Activated gamma-delta T cell treated with anti-CD3 and anti-CD28 coated beads, Interleukin-2, amount 50 U/mL, for 16 hours (primary cell): ENCODE results near the gene ANGPTL8.

ENCODE experiments used
- DNase-seq: peaks from one replicate; pipeline ENCODE4 v3.0.0-alpha.2; 2020; ENCODE audit warnings: low read depth

Gene ANGPTL8

GRCh38 chr19:11261431-11261970, 22.1 kb downstream of the ANGPTL8 start:
- no peak for DNase-seq

DNA sequence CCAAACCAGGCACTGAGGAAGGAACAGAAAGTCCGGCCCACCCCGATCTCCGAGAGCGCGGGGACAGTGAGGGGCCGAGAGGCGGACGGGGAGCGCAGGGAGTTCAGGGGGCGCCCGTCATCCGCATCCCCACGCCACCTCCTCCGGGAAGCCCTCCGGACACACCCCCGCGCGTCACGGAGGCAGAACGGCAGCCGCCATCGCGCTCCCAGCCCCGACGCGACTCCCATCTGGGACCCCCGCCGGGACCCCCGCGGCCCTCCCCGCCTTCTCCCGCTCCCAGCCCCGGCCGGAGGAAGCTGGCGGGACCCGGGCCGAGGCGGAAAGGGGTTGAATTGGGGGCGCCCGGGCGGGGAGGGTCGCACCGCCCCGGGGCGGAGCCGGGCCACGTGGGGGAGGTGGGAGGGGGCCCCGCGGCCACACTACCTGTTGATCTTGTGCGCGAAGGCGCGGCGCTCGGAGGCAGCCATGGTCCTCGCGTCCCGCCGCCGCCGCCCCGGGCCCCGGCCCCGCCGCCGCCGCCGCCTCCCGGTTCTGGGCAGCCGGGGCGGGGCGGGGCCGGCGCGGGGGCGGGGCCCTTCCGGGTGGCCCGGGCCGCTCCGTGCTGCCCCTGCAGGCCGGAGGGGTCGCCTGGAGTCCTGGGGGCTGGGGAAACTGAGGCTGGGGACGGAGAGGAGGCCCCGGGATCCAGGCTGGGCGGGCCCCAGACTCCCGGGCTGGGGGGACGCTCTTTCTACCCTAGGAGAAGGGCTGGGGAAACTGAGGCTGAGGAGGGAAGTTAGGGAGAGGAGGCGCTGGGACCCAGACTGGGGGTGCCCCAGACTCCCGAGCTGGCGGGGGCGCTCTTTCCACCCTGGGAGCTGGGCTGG, 22.8 kb downstream of the ANGPTL8 start, which contains the start of gene DOCK6:
Gene DOCK6 (minus strand): TSS at position 554 of the 869 bp plus-strand sequence. CDS start 84 bp downstream, at position 470.
- no peak for DNase-seq

- no peak for DNase-seq
These were observed 24.3 kb downstream of the ANGPTL8 start for GRCh38 chr19:11263726-11264125.

DNA sequence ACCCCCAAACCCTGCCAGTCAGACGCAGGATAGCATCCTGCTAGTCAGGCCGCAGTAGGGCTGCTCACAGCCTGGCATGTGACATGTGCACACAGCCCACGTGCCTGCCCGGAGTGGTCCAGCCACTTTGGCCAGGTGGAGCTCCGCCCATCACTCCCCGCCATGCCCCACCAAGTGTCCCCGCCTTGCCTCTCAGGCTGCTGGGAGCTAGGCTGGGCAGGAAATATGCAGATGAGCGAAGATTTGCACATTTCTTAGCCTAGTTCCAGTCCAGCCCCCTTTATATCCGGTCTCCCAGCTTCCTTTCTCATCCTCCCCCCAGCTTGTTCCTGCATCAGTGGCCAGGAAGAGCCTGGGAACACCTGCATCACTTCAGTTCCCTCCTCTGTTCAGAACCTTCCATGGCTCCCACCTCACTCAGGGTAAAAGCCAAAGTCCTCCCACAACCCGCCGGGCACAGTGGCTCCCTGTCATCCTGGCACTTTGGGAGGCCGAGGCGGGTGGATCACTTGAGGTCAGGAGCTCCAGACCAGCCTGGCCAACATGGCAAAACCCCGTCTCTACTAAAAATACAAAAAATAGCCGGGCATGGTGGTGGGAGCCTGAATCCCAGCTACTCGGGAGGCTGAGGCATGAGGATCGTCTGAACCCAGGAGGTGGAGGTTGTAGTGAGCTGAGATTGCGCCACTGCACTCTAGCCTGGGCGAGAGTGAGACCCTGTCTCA, 25.2 kb downstream of the ANGPTL8 start:
- no peak for DNase-seq

- DNase-seq, result no peak
These were observed 25.9 kb downstream of the ANGPTL8 start for GRCh38 chr19:11265177-11265784.

- DNase-seq, result no peak
These were observed 26.4 kb downstream of the ANGPTL8 start for GRCh38 chr19:11265785-11266236.

GRCh38 chr19:11267316-11268085, 28.1 kb downstream of the ANGPTL8 start:
- DNase-seq, result no peak

GRCh38 chr19:11268783-11269267, 29.4 kb downstream of the ANGPTL8 start:
- DNase-seq, result no peak

DNA sequence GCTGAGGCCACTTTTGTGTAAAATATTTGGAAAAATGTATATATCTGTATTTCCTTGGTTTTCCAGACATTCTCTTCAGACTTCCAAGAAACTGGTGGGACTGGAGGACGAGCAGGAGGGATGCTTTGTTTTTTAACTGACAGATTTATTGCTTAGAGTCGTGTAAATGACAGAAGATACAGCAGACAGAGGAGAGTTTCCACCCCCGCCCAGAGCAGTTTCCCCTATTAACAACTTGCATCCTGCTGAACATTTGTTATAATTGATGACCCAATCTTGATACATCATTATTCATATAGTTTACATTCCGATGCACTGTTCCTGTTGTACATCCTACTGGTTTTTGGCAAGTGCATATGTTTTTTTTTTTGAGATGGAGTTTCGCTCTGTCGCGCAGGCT, 30.0 kb downstream of the ANGPTL8 start:
- DNase-seq, result no peak

- DNase-seq, result no peak
These were observed 33.9 kb downstream of the ANGPTL8 start for GRCh38 chr19:11273296-11273695.

DNA sequence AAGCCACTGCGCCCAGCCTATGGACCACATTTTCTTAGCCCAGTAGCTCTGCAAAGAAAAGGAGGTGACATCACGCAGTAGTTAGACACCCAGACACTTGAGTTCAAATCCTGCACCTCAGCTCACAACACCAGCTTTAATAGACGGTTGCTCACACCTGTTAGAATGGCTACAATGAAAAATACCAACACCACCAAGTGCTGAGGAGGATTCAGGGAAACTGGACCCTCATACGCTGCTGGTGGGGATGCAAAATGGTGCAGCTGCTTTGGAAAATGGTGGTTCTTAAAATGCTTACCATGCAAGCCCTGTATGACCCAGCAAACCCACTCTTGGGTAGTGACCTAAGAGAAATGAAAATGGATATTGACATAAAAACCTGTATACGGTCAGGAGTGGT, 34.6 kb downstream of the ANGPTL8 start:
- no peak for DNase-seq

- no peak for DNase-seq
These were observed 35.2 kb downstream of the ANGPTL8 start for GRCh38 chr19:11274533-11275086.

GRCh38 chr19:11278670-11279069, 39.3 kb downstream of the ANGPTL8 start:
- no peak for DNase-seq

DNA sequence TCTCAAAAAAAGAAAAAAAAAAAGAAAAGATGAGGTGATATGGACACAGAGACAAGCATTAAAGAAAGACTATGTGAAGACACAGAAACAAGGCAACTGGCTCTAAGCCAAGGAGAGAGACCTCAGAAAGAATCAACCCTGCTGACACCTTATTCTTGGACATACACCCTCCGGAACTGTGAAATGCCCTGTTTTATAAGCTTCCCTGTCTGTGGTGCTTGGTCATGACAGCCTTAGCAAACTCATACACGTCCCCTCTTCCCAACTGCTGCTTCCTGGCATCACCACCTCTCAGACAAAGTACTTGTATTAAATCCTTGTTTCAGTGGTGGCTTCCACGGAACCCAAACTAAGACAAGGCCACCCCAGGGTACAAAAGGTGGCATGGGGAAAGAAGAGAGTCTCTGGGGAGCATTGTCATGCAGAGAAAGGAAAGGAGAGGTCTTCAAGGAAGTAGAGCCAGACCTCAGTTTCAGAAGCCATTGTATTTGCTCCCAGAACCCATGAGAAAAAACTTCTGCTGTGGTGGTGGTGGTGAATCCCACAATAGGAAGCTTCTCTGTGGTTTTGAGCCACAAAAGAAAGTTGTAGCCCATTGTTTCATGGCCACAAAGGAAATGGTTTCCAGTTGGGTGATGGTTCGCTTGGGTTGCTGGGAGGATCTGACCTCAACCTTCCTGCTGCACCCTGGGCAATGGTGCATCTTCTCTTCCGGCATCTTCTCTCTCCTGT, 40.3 kb downstream of the ANGPTL8 start:
- DNase-seq, result no peak

GRCh38 chr19:11281356-11282049, 42.1 kb downstream of the ANGPTL8 start:
- DNase-seq, result no peak

DNA sequence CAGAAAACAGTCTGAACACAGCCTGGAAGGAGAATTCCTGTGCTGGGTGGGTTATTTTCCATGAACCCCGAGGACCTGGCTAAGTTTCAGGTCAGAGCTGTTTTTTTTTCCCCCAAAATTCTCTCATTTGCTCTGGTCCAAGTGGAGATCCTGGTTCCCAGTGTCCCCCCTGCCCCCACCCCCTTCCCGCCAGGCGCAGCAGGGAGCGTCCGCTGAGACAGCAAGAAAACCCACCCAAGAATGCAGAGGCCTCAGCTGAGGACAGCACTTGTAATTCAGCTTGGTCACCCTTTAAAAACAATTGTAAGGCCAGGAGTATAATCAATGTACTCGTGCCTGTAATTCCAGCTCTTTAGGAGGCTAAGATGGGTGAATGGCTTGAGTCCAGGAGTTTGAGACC, 45.1 kb downstream of the ANGPTL8 start:
- no peak for DNase-seq

GRCh38 chr19:11286312-11286974, 47.0 kb downstream of the ANGPTL8 start:
- no peak for DNase-seq

DNA sequence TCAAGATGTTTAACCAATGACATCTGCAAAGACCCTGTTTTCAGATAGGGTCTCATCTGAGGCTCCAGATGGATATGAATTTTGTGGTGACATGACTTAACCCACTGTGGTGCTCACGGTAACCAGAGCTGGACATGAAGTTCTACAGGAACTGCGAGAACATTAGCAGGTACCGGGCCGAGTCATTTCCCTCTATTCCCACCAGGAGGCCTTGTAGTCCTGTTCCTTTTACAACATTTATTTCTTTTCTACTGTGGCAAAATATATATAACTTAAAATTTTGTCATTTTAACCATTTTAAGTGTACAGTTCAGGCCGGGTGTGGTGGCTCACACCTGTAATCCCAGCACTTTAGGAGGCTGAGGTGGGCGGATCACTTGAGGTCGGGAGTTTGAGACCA, 48.9 kb downstream of the ANGPTL8 start:
- DNase-seq, result no peak

GRCh38 chr19:11290256-11290655, 50.8 kb downstream of the ANGPTL8 start:
- no peak for DNase-seq
